Measurements from ENCODE around the gene STIM1.
A peak's percentile ranks its signal among the peaks of the same experiment; 100 is the strongest.

The STIM1 gene

DNA sequence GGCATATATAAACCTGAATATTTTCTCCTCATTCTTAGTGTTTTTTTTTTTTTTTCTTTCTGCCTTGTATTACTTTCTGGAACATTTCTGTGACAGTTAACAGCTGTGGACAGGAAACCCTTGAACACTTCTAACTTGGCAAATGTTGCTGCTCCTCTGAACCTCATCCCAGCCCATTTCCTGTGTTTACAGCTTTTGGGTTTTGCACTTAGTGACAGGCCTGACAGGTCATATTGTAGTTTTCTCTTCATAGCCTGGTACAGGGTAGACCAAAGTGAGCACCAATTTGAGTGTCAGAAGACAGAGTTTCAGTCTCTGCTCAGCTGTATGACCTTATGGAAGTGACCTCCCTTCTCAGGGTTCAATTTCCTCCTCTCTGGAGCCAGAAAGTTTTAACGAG, 91.6 kb downstream of the STIM1 start:
- peak; percentile 84 for DNase-seq (ENCODE audit: low read depth)
- no peak overlapping the region for H3K4me3 ChIP-seq (ENCODE audit: low read depth, low read length)
- TF ChIP-seq, protein P1, sequence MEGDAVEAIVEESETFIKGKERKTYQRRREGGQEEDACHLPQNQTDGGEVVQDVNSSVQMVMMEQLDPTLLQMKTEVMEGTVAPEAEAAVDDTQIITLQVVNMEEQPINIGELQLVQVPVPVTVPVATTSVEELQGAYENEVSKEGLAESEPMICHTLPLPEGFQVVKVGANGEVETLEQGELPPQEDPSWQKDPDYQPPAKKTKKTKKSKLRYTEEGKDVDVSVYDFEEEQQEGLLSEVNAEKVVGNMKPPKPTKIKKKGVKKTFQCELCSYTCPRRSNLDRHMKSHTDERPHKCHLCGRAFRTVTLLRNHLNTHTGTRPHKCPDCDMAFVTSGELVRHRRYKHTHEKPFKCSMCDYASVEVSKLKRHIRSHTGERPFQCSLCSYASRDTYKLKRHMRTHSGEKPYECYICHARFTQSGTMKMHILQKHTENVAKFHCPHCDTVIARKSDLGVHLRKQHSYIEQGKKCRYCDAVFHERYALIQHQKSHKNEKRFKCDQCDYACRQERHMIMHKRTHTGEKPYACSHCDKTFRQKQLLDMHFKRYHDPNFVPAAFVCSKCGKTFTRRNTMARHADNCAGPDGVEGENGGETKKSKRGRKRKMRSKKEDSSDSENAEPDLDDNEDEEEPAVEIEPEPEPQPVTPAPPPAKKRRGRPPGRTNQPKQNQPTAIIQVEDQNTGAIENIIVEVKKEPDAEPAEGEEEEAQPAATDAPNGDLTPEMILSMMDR (conservative IDR thresholded peaks at IDR 0.05; ENCODE audit: low read depth, low read length): no peak

GRCh38 chr11:3949125-3949524, 93.7 kb downstream of the STIM1 start:
- DNase-seq (ENCODE audit: low read depth): no peak
- H3K4me3 ChIP-seq (ENCODE audit: low read depth, low read length): no peak overlapping the region
- TF ChIP-seq, protein P1 (conservative IDR thresholded peaks at IDR 0.05; ENCODE audit: low read depth, low read length): no peak

DNA sequence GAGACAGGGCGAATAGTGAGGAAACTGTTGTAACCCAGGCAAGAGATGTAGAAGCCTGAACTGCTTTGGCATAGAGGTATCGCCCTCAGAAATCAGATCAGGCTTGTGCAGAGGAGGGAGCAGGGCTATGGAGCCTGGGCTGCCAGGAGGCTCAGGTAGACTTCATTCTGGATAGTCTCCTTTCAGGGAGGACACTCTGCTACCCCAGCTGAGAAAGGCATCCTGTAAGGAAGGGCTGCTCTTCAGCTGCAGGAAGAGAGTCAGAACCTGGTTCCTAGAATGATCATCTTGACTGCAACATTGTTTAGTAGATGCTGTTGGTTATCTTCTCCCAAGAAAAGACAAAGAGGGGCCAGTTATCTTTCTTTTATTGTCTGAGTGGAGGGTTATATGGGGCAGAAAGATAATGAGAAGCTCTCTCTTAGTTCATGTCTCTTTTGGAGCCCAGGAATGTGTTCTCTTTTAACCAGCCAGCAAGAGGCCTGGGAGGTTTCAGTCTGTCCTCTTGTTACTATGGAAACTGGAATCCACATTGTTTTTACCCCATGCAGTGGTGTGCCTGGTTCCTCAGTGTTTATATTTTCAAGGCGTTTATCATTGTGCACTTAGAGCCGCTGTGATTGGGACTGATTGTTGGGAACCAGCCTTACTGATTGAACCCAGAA, 95.7 kb downstream of the STIM1 start:
- H3K4me3 ChIP-seq (ENCODE audit: low read depth, low read length): no peak overlapping the region
- DNase-seq (ENCODE audit: low read depth): peak; percentile 95
- TF ChIP-seq, protein P1 (conservative IDR thresholded peaks at IDR 0.05; ENCODE audit: low read depth, low read length): no peak

GRCh38 chr11:3952715-3953114, 97.3 kb downstream of the STIM1 start:
- TF ChIP-seq, protein P1 (conservative IDR thresholded peaks at IDR 0.05; ENCODE audit: low read depth, low read length): no peak
- no peak for DNase-seq (ENCODE audit: low read depth)
- no peak overlapping the region for H3K4me3 ChIP-seq (ENCODE audit: low read depth, low read length)

- TF ChIP-seq, protein P1 (conservative IDR thresholded peaks at IDR 0.05; ENCODE audit: low read depth, low read length): no peak
- no peak overlapping the region for H3K4me3 ChIP-seq (ENCODE audit: low read depth, low read length)
- DNase-seq (ENCODE audit: low read depth): no peak
Measured at GRCh38 chr11:3953327-3953726, 97.9 kb downstream of the STIM1 start.

DNA sequence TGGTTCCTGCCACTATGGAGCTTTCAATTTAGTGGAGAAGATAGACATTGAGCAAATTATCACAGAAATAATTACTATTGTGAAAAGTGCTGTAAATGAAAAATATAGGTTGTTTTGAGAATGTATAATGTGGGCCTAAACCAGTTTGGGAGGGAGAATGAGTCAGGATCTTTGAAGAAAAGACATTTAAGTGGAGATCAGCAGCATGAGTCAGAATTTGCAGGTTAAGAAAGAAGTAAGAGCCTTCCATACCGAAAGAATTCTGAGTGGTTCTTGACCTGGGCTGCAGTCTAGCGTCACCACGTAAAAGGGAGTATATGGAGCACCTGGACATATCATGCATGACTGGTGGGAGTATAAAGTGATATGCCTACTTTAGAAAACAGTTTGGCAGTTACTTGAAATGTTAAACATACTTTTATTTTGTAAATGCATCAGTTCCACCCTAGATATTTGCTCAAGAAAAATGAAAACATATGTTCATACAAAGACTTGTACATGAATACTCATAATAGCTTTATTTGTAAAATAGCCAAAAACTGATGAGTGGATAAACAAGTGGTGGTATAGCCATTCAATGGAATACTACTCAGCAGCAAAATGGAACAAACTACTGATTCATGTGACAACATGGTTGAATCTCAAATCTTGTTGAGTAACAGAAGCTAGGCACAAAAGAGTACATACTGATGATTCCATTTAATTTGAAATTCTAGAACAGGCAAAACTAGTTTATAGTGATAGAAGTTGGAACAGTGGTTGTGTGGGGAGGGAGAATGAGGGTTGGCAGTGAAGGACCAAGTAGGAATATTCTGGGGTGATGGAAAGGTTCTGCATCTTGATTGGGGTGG, 99.2 kb downstream of the STIM1 start:
- TF ChIP-seq, protein P1 (conservative IDR thresholded peaks at IDR 0.05; ENCODE audit: low read depth, low read length): no peak
- peak; percentile 51 for DNase-seq (ENCODE audit: low read depth)
- no peak overlapping the region for H3K4me3 ChIP-seq (ENCODE audit: low read depth, low read length)
